GM23338 (cell line): ENCODE measurements around the gene FAM227B. TPM values are rescaled to one million over a fixed set of nuclear protein-coding genes. Genes with fewer than 3 reads are reported as not detected.
"Not testable (repeated sequence)": the region's sequence is repeated elsewhere in the genome, so short reads cannot be mapped to it uniquely, and the experiment has no call there.

Experiments
- ATAC-seq: fragments of 200-7000 bp; cut with Tn5 transposase; 3 replicates; pipeline ENCODE4 v1.9.1; 2020
- DNase-seq: peaks from one replicate; pipeline ENCODE4 v3.0.0-alpha.2; 2015; ENCODE audit warnings: low spot score
- H2AFZ ChIP-seq: fragments of 200-600 bp; sonication (generic); 2 replicates; pipeline ENCODE4 v1.8.0; 2016; ENCODE audit warnings: antibody characterized with exemption, mild to moderate bottlenecking, moderate library complexity
- H3F3A ChIP-seq: fragments of 200-600 bp; sonication (generic); replicated peaks from 2 replicates; pipeline ENCODE4 v1.8.0; 2017; ENCODE audit warnings: antibody characterized with exemption, mixed run types, low read depth
- H3K27ac ChIP-seq: fragments of 200-600 bp; sonication (generic); 2 replicates; pipeline ENCODE4 v1.6.1; 2016; ENCODE audit warnings: low read depth
- H3K27me3 ChIP-seq: fragments of 200-600 bp; sonication (generic); 2 replicates; pipeline ENCODE4 v1.8.0; 2016; ENCODE audit warnings: mild to moderate bottlenecking, mixed run types, moderate library complexity; ENCODE audit not compliant: insufficient read depth
- H3K36me3 ChIP-seq: fragments of 200-600 bp; sonication (generic); 2 replicates; pipeline ENCODE4 v1.8.0; 2016; ENCODE audit warnings: mild to moderate bottlenecking; ENCODE audit not compliant: insufficient read depth
- H3K4me1 ChIP-seq: fragments of 200-600 bp; sonication (generic); 2 replicates; pipeline ENCODE4 v1.8.0; 2016; ENCODE audit warnings: mild to moderate bottlenecking, moderate library complexity; ENCODE audit not compliant: insufficient read depth
- H3K4me2 ChIP-seq: fragments of 200-600 bp; sonication (generic); 2 replicates; pipeline ENCODE4 v1.7.1; 2017; ENCODE audit warnings: mixed run types
- H3K4me3 ChIP-seq: fragments of 200-600 bp; sonication (generic); 2 replicates; pipeline ENCODE4 v1.6.1; 2016; ENCODE audit warnings: mixed run types
- H3K79me2 ChIP-seq: fragments of 200-600 bp; sonication (generic); replicated peaks from 2 replicates; pipeline ENCODE4 v1.8.0; 2017; ENCODE audit warnings: mild to moderate bottlenecking; ENCODE audit not compliant: insufficient read depth
- H3K9me2 ChIP-seq: fragments of 200-600 bp; sonication (generic); 2 replicates; pipeline ENCODE4 v1.8.0; 2017; ENCODE audit not compliant: insufficient read depth
- H4K20me1 ChIP-seq: fragments of 200-600 bp; sonication (generic); replicated peaks from 2 replicates; pipeline ENCODE4 v1.8.0; 2017; ENCODE audit warnings: mild to moderate bottlenecking; ENCODE audit not compliant: insufficient read depth
- H3K27ac Mint-ChIP-seq: 2 replicates; pipeline ENCODE4 v1.8.0; 2020; ENCODE audit warnings: inconsistent platforms, mild to moderate bottlenecking, moderate library complexity, mixed read lengths
- H3K27me3 Mint-ChIP-seq: 3 replicates; pipeline ENCODE4 v1.8.0; 2022; ENCODE audit warnings: low read depth, mild to moderate bottlenecking, moderate library complexity, mixed read lengths, inconsistent platforms; ENCODE audit not compliant: insufficient read depth, poor library complexity
- H3K36me3 Mint-ChIP-seq: 3 replicates; pipeline ENCODE4 v1.8.0; 2021; ENCODE audit warnings: low read depth, mild to moderate bottlenecking, inconsistent platforms, moderate library complexity, mixed read lengths
- H3K4me1 Mint-ChIP-seq: 3 replicates; pipeline ENCODE4 v1.8.0; 2020; ENCODE audit warnings: mild to moderate bottlenecking, inconsistent platforms, mixed read lengths
- H3K4me3 Mint-ChIP-seq: 3 replicates; pipeline ENCODE4 v1.8.0; 2021; ENCODE audit warnings: moderate library complexity, mild to moderate bottlenecking, inconsistent platforms, mixed read lengths
- H3K9me3 Mint-ChIP-seq: 3 replicates; pipeline ENCODE4 v1.8.0; 2020; ENCODE audit warnings: moderate library complexity, mild to moderate bottlenecking, inconsistent platforms, mixed read lengths
- CREB1 ChIP-seq: fragments of 250-450 bp; sonication (Bioruptor Pico); IDR thresholded peaks from 2 replicates; pipeline ENCODE4 v1.5.0; 2020; ENCODE audit warnings: low read depth, mild to moderate bottlenecking, moderate library complexity
- CTCF ChIP-seq, 2 experiments: fragments of 200-600 bp in 1 of 2; sonication (generic) in 1 of 2; conservative IDR thresholded peaks; 2 replicates each; pipeline versions ENCODE4 v1.5.1 to v1.6.1; 2016 to 2017; ENCODE audit warnings: antibody characterized with exemption in 2 of 2, low read depth in 2 of 2, mild to moderate bottlenecking in 2 of 2, moderate library complexity in 1 of 2
- EZH2 ChIP-seq: fragments of 200-600 bp; sonication (generic); IDR thresholded peaks from one replicate; pipeline ENCODE4 v1.8.0; 2017; ENCODE audit warnings: antibody characterized with exemption, mild to moderate bottlenecking, low read depth; ENCODE audit not compliant: unreplicated experiment
- EZH2phosphoT487 ChIP-seq: fragments of 200-600 bp; sonication (generic); IDR thresholded peaks from one replicate; pipeline ENCODE4 v1.8.1; 2018; ENCODE audit warnings: antibody characterized with exemption; ENCODE audit not compliant: unreplicated experiment
- JUNB ChIP-seq: IDR thresholded peaks from one replicate; pipeline ENCODE4 v1.6.1; 2016; ENCODE audit warnings: antibody characterized with exemption; ENCODE audit not compliant: unreplicated experiment
- NANOG ChIP-seq: IDR thresholded peaks from 2 replicates; pipeline ENCODE4 v1.6.1; 2016; ENCODE audit warnings: antibody characterized with exemption, borderline replicate concordance
- POLR2AphosphoS5 ChIP-seq: IDR thresholded peaks from 2 replicates; pipeline ENCODE4 v1.6.1; 2016; ENCODE audit warnings: antibody characterized with exemption, low read depth
- REST ChIP-seq: IDR thresholded peaks from one replicate; pipeline ENCODE4 v1.6.1; 2018; ENCODE audit warnings: antibody characterized with exemption; ENCODE audit not compliant: unreplicated experiment
- STAT1 ChIP-seq: IDR thresholded peaks from one replicate; pipeline ENCODE4 v1.6.1; 2016; ENCODE audit warnings: antibody characterized with exemption; ENCODE audit not compliant: unreplicated experiment
- ZNF114 ChIP-seq: fragments of 250-450 bp; sonication (Bioruptor Pico); IDR thresholded peaks from 2 replicates; pipeline ENCODE4 v1.5.0; 2020; ENCODE audit warnings: mild to moderate bottlenecking, moderate library complexity
- ZNF331 ChIP-seq: fragments of 250-450 bp; sonication (Bioruptor Pico); IDR thresholded peaks from 2 replicates; pipeline ENCODE4 v1.5.0; 2020; ENCODE audit warnings: low read depth, mild to moderate bottlenecking, moderate library complexity
- ZNF462 ChIP-seq: fragments of 250-450 bp; sonication (Bioruptor Pico); IDR thresholded peaks from 2 replicates; pipeline ENCODE4 v1.5.0; 2020; ENCODE audit warnings: mild to moderate bottlenecking, moderate library complexity
- polyA plus RNA-seq: library from polyadenylated mRNA; unstranded; fragments of >200 nt; fragmentation: Nextera tagmentation; extraction: Ambion mirVana; gene quantifications from 2 replicates; pipeline ENCODE4 v1.2.1, GENCODE V29; 2016
- total RNA-seq: library from RNA; depleted of rRNA; stranded (reverse); fragments of >200 nt; shearing (Covaris generic); gene quantifications from 2 replicates; pipeline ENCODE4 v1.2.3, GENCODE V29; 2014

The FAM227B gene
- total and polyA plus RNA-seq, 2 experiments from 2014 or later: 2.6 to 10.2 TPM

GRCh38 chr15:49666486-49666885, 45.9 kb upstream of the FAM227B start:
- not testable (repeated sequence) for H3K9me3 Mint-ChIP-seq, H3K9me2 ChIP-seq, H3K4me2 ChIP-seq, H4K20me1 ChIP-seq, H3K79me2 ChIP-seq, H2AFZ ChIP-seq, H3K36me3 ChIP-seq, H3K4me3 Mint-ChIP-seq, H3K4me1 ChIP-seq, DNase-seq, H3K27me3 Mint-ChIP-seq, H3K27me3 ChIP-seq, H3K4me3 ChIP-seq, H3K36me3 Mint-ChIP-seq, H3K27ac ChIP-seq, H3K27ac Mint-ChIP-seq, H3F3A ChIP-seq, ATAC-seq
- H3K4me1 Mint-ChIP-seq: peaks cover 14% of the 10 kb centered on the region

- Histone ChIP-seq H3K36me3 (no peaks in the 10 kb centered on the region), H3K4me1 (no peaks in the 10 kb centered on the region), H3F3A (no peaks in the 10 kb centered on the region), H3K27me3 (no peaks in the 10 kb centered on the region), H2AFZ (no peak overlapping the region), H3K9me2 (no peaks in the 10 kb centered on the region), H3K4me2 (no peak overlapping the region), H3K4me3 (no peak overlapping the region), H3K79me2 (no peaks in the 10 kb centered on the region), H3K27ac (no peak overlapping the region), H4K20me1 (no peaks in the 10 kb centered on the region)
- Mint-ChIP-seq H3K9me3 (no peaks in the 10 kb centered on the region), H3K27me3 (no peaks in the 10 kb centered on the region), H3K4me1 (peaks cover 7% of the 10 kb centered on the region; the same call in 2 of the 3 replicates), H3K36me3 (no peaks in the 10 kb centered on the region), H3K27ac (no peak overlapping the region), H3K4me3 (no peak overlapping the region)
- no peak for TF ChIP-seq POLR2AphosphoS5
- no peak for TF ChIP-seq STAT1
- no peak for TF ChIP-seq EZH2phosphoT487
- no peak for TF ChIP-seq CREB1 (CRISPR knock-in tag)
- TF ChIP-seq JUNB: no peak
- no peak for TF ChIP-seq ZNF331
- TF ChIP-seq REST: no peak
- TF ChIP-seq ZNF462: no peak
- no peak for TF ChIP-seq EZH2
- TF ChIP-seq ZNF114 (CRISPR knock-in tag): no peak
- no peak for TF ChIP-seq NANOG
- TF ChIP-seq CTCF (conservative IDR thresholded peaks at IDR 0.05; ENCODE audit: low read depth in 2 of 2): no peak
- no peak for ATAC-seq
- no peak for DNase-seq
Observed at GRCh38 chr15:49664716-49665115, 44.1 kb upstream of the FAM227B start.
